CD14-positive monocyte (primary cell): ENCODE data around the gene PREP. TPM values are rescaled to one million over a fixed set of nuclear protein-coding genes. Genes with fewer than 3 reads are reported as not detected.

Experiments
- DNase-seq, 3 donors: peaks; one replicate each; pipeline ENCODE4 v3.0.0-alpha.2; 2011 to 2022
- H2AFZ ChIP-seq: 2 replicates; pipeline ENCODE4 v1.6.0; 2012; ENCODE audit warnings: mild to moderate bottlenecking, low read depth, low read length, inconsistent platforms; ENCODE audit not compliant: insufficient read depth, poor library complexity, severe bottlenecking
- H3K27ac ChIP-seq, 2 donors: 1 replicate in 1 of 2; 2 replicates in 1 of 2; pipeline ENCODE4 v1.5.1; 2012 to 2013; ENCODE audit warnings: low read length in 2 of 2, control low read depth in 1 of 2, inconsistent platforms in 1 of 2, low read depth in 1 of 2, mild to moderate bottlenecking in 1 of 2
- H3K27me3 ChIP-seq, 2 donors: one replicate each; pipeline versions ENCODE4 v1.6.0 to v1.6.1; 2011 to 2013; ENCODE audit warnings: low read length in 2 of 2; ENCODE audit not compliant: control insufficient read depth in 2 of 2, insufficient read depth in 2 of 2
- H3K36me3 ChIP-seq, 2 donors: replicated peaks in 1 of 2; 1 replicate in 1 of 2; 2 replicates in 1 of 2; pipeline versions ENCODE4 v1.5.1 to v1.6.1; 2012 to 2013; ENCODE audit warnings: low read length in 2 of 2, control low read depth in 1 of 2, inconsistent platforms in 1 of 2, mild to moderate bottlenecking in 1 of 2; ENCODE audit not compliant: insufficient read depth in 2 of 2, control insufficient read depth in 1 of 2
- H3K4me1 ChIP-seq, 2 donors: 1 replicate in 1 of 2; 2 replicates in 1 of 2; pipeline versions ENCODE4 v1.5.1 to v1.6.1; 2012 to 2013; ENCODE audit warnings: low read length in 2 of 2, control low read depth in 1 of 2, inconsistent platforms in 1 of 2, mild to moderate bottlenecking in 1 of 2, moderate library complexity in 1 of 2; ENCODE audit not compliant: insufficient read depth in 2 of 2, control insufficient read depth in 1 of 2
- H3K4me2 ChIP-seq: replicated peaks from 2 replicates; pipeline ENCODE3; 2012; ENCODE audit warnings: low read length, moderate library complexity, mild to moderate bottlenecking; ENCODE audit not compliant: poor library complexity, severe bottlenecking; ENCODE audit errors: extremely low read depth
- H3K4me3 ChIP-seq, 3 experiments: fragments of 200-600 bp in 1 of 3; sonication (generic) in 1 of 3; replicated peaks in 1 of 3; 1 replicate in 2 of 3; 2 replicates in 1 of 3; pipeline ENCODE4 v1.5.1; 2011 to 2013; ENCODE audit warnings: low read length in 3 of 3, mild to moderate bottlenecking in 3 of 3, control low read depth in 2 of 3, low read depth in 2 of 3, inconsistent platforms in 1 of 3, moderate library complexity in 1 of 3
- H3K79me2 ChIP-seq: 2 replicates; pipeline ENCODE4 v1.6.0; 2012; ENCODE audit warnings: mild to moderate bottlenecking, control low read depth, inconsistent platforms, low read length, moderate library complexity; ENCODE audit not compliant: insufficient read depth
- H3K9ac ChIP-seq: 2 replicates; pipeline ENCODE4 v1.6.0; 2017; ENCODE audit warnings: low read length, mild to moderate bottlenecking; ENCODE audit not compliant: insufficient read depth, poor library complexity, severe bottlenecking
- H3K9me3 ChIP-seq, 2 donors: replicated peaks in 1 of 2; 1 replicate in 1 of 2; 2 replicates in 1 of 2; pipeline versions ENCODE4 v1.5.1 to v1.6.1; 2012 to 2013; ENCODE audit warnings: low read length in 2 of 2, control low read depth in 1 of 2; ENCODE audit not compliant: control insufficient read depth in 1 of 2, insufficient read depth in 1 of 2
- H4K20me1 ChIP-seq: 2 replicates; pipeline ENCODE4 v1.6.0; 2012; ENCODE audit warnings: mild to moderate bottlenecking, low read length, control low read depth, moderate library complexity; ENCODE audit not compliant: insufficient read depth
- H3K27ac Mint-ChIP-seq, 7 donors: one replicate each; pipeline ENCODE4 v1.8.0; 2020; ENCODE audit warnings: mild to moderate bottlenecking in 7 of 7, mixed read lengths in 7 of 7, moderate library complexity in 6 of 7, inconsistent platforms in 2 of 7
- H3K27me3 Mint-ChIP-seq, 3 donors: one replicate each; pipeline ENCODE4 v1.8.0; 2021 to 2022; ENCODE audit warnings: low read depth in 3 of 3, mild to moderate bottlenecking in 3 of 3, mixed read lengths in 3 of 3, moderate library complexity in 3 of 3, inconsistent platforms in 1 of 3
- H3K36me3 Mint-ChIP-seq, 2 donors: one replicate each; pipeline ENCODE4 v1.8.0; 2020; ENCODE audit warnings: mixed read lengths in 2 of 2, inconsistent platforms in 1 of 2, mild to moderate bottlenecking in 1 of 2
- H3K4me1 Mint-ChIP-seq: one replicate; pipeline ENCODE4 v1.8.0; 2020; ENCODE audit warnings: mild to moderate bottlenecking, mixed read lengths
- H3K4me3 Mint-ChIP-seq, 2 donors: one replicate each; pipeline ENCODE4 v1.8.0; 2020; ENCODE audit warnings: mild to moderate bottlenecking in 2 of 2, mixed read lengths in 2 of 2, moderate library complexity in 1 of 2
- H3K9me3 Mint-ChIP-seq, 7 donors: one replicate each; pipeline ENCODE4 v1.8.0; 2020 to 2022; ENCODE audit warnings: mixed read lengths in 7 of 7, mild to moderate bottlenecking in 6 of 7, moderate library complexity in 6 of 7, inconsistent platforms in 2 of 7
- CTCF ChIP-seq: fragments of 200-600 bp; IDR thresholded peaks from one replicate; pipeline ENCODE4 v1.8.0; 2022; ENCODE audit warnings: antibody characterized with exemption, mild to moderate bottlenecking
- WGBS: methylation state at CpG from one replicate; pipeline ENCODE4 v1.1.5; 2013; ENCODE audit warnings: missing lambda C conversion rate; ENCODE audit not compliant: insufficient coverage; 5-methylcytosine and 5-hydroxymethylcytosine counted together
- intact Hi-C, 2 donors: fragments of 100-400 bp; cut with micrococcal nuclease; formaldehyde crosslinking; loops; one replicate each; pipeline versions ENCODE4 v1.15.0 to v1.15.1; 2023
- polyA plus RNA-seq, 3 donors: library from polyadenylated mRNA; depleted of rRNA in 1 of 3; unstranded in 2 of 3; stranded (reverse) in 1 of 3; fragments of 300-500 nt in 2 of 3; fragments of >200 nt in 1 of 3; fragmentation: Illumina TruSeq in 2 of 3; gene quantifications; 1 replicate in 2 of 3; 2 replicates in 1 of 3; pipeline ENCODE4 v1.2.3, GENCODE V29; 2012 to 2021

Gene PREP
- polyA plus RNA-seq, 3 donors = 21.4 to 40.8 (median 30.7) TPM

- no peak overlapping the region for H3K4me3 Mint-ChIP-seq
- Histone ChIP-seq H4K20me1 (no peaks in the 10 kb centered on the region), H3K27me3 (no peaks in the 10 kb centered on the region), H3K36me3 (peaks cover 30 to 71% of the 10 kb centered on the region in 2 donors), H3K27ac (no peak overlapping the region), H3K4me3 (no peak overlapping the region), H2AFZ (no peak overlapping the region), H3K4me2 (no peak overlapping the region), H3K4me1 (no peaks in the 10 kb centered on the region), H3K79me2 (no peaks in the 10 kb centered on the region), H3K9me3 (no peaks in the 10 kb centered on the region), H3K9ac (no peak overlapping the region)
- intact Hi-C loops = no loop called here
- peaks cover 48 to 49% of the 10 kb centered on the region in 2 donors for H3K36me3 Mint-ChIP-seq
- no peak for DNase-seq
- H3K27ac Mint-ChIP-seq = no peak overlapping the region
- 98% methylated on average over 13 of the region's 18 CpGs for WGBS
- no peaks in the 10 kb centered on the region for H3K4me1 Mint-ChIP-seq
- peaks cover 0 to 3% (median 2%) of the 10 kb centered on the region in 7 donors for H3K9me3 Mint-ChIP-seq
- TF ChIP-seq CTCF = no peak
- H3K27me3 Mint-ChIP-seq = no peaks in the 10 kb centered on the region
Observed at GRCh38 chr6:105301756-105302616, 100.9 kb downstream of the PREP start.

- H3K9ac ChIP-seq = no peak overlapping the region
- no peaks in the 10 kb centered on the region for H3K9me3 ChIP-seq
- H3K4me1 ChIP-seq = no peaks in the 10 kb centered on the region
- no peak for TF ChIP-seq CTCF
- no peaks in the 10 kb centered on the region for H3K4me1 Mint-ChIP-seq
- H4K20me1 ChIP-seq = no peaks in the 10 kb centered on the region
- H3K27ac Mint-ChIP-seq = no peak overlapping the region
- no peaks in the 10 kb centered on the region for H3K27me3 ChIP-seq
- intact Hi-C loops = no loop called here
- WGBS = 96% methylated on average over 2 of the region's 4 CpGs
- H3K27ac ChIP-seq = no peak overlapping the region
- DNase-seq = no peak
- no peak overlapping the region for H3K4me2 ChIP-seq
- no peaks in the 10 kb centered on the region for H3K27me3 Mint-ChIP-seq
- H3K36me3 Mint-ChIP-seq = peaks cover 49 to 52% of the 10 kb centered on the region in 2 donors
- H3K9me3 Mint-ChIP-seq = peaks cover 0 to 3% (median 2%) of the 10 kb centered on the region in 7 donors
- peaks cover 25 to 67% of the 10 kb centered on the region in 2 donors for H3K36me3 ChIP-seq
- no peak overlapping the region for H3K4me3 Mint-ChIP-seq
- no peaks in the 10 kb centered on the region for H3K79me2 ChIP-seq
- no peak overlapping the region for H2AFZ ChIP-seq
- no peak overlapping the region for H3K4me3 ChIP-seq
Observed at GRCh38 chr6:105301072-105301503, 101.8 kb downstream of the PREP start.
